Activated CD8-positive, alpha-beta memory T cell treated with anti-CD3 and anti-CD28 coated beads, Interleukin-2, amount 50 U/mL, for 4 hours (primary cell): Measurements from ENCODE around the gene LRRC18.

Experiments used
- DNase-seq: peaks from one replicate; pipeline ENCODE4 v3.0.0-alpha.2; 2020

LRRC18 gene

DNA sequence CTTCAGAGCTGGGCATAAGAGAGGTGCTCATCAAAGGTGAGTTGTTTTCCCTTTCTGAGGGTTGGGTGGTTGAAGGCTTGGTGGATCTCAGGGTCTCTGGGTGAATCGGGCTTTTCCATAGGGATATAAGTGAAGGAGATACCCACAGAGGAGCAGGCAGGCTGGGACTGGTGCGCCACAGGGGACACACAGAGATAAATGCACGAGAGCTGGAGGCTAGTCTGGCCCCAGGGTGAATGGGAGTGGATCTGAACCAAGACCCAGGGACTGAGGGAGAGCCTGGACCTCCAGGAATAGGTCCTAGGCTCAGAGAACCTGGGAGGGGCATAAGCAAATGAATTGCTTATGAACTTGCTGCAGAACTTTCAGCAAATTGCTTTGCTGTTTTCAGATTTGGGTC is 61.5 kb downstream of the LRRC18 start:
- no peak for DNase-seq

DNA sequence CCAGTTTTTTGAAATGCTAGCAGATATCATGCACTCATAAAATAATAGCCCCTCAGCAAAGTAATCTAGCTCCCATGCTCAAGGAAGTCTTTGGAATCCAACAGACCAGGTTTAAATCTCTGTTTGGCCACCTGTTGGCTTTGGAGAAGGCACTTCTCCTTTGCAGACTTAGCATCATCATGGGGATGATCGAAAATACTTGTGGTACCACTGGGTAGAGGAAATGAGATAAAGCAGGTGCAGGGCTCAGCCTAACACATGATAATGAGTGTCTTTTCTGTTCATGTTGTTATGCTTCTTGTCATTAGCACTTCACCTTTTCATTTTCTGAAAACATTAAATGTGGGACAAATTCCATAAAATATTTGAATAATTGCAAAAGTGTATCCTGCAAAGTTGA is 67.4 kb downstream of the LRRC18 start:
- DNase-seq = no peak
